PC-9 (cell line): ENCODE results near the gene PRKG2. TPM values are rescaled to one million over a fixed set of nuclear protein-coding genes. Genes with fewer than 3 reads are reported as not detected.

Experiments used
- BruUV-seq: library from RNA; stranded (reverse); fragments of 400-500 nt; replicated peaks from 2 replicates; lab custom pipeline; 2021; lab: Mats Ljungman, UMichigan
- CTCF ChIA-PET: fragments of 300-600 bp; sonication (Branson Sonifier 250); formaldehyde crosslinking; loops from one replicate; lab custom pipeline; 2022; ENCODE audit warnings: antibody characterized with exemption; lab: Charles Lee
- POLR2A ChIA-PET: fragments of 300-600 bp; sonication (Branson Sonifier 250); formaldehyde crosslinking; loops from one replicate; lab custom pipeline; 2022; ENCODE audit warnings: antibody characterized with exemption; ENCODE audit not compliant: unreplicated experiment; lab: Charles Lee
- DNase-seq, 2 experiments: peaks; one replicate each; pipeline versions ENCODE4 v3.0.0 to v3.0.0-alpha.2; 2015 to 2022; ENCODE audit warnings: mixed read lengths in 1 of 2
- H2AFZ ChIP-seq: fragments of 200-600 bp; sonication (generic); 2 replicates; pipeline ENCODE4 v1.8.1; 2017; ENCODE audit warnings: antibody characterized with exemption
- H3F3A ChIP-seq: fragments of 200-600 bp; sonication (generic); 2 replicates; pipeline ENCODE4 v1.8.1; 2017; ENCODE audit warnings: antibody characterized with exemption, mild to moderate bottlenecking, low read depth; ENCODE audit not compliant: insufficient read depth
- H3K27ac ChIP-seq: fragments of 200-600 bp; sonication (generic); 2 replicates; pipeline ENCODE4 v1.6.1; 2016; ENCODE audit warnings: mixed run types
- H3K27me3 ChIP-seq: fragments of 200-600 bp; sonication (generic); 2 replicates; pipeline ENCODE4 v1.6.1; 2016; ENCODE audit warnings: low read depth, mixed run types; ENCODE audit not compliant: insufficient read depth
- H3K36me3 ChIP-seq: fragments of 200-600 bp; sonication (generic); 2 replicates; pipeline ENCODE4 v1.6.1; 2016; ENCODE audit warnings: low read depth, mixed run types
- H3K4me1 ChIP-seq: fragments of 200-600 bp; sonication (generic); replicated peaks from 2 replicates; pipeline ENCODE4 v1.6.1; 2016; ENCODE audit warnings: mixed run types; ENCODE audit not compliant: insufficient read depth
- H3K4me2 ChIP-seq: fragments of 200-600 bp; sonication (generic); 2 replicates; pipeline ENCODE4 v1.6.1; 2017; ENCODE audit warnings: mixed run types
- H3K4me3 ChIP-seq: fragments of 200-600 bp; sonication (generic); 2 replicates; pipeline ENCODE4 v1.6.1; 2016; ENCODE audit warnings: mixed run types
- H3K79me2 ChIP-seq: fragments of 200-600 bp; sonication (generic); 2 replicates; pipeline ENCODE4 v1.6.1; 2017; ENCODE audit warnings: low read depth, mixed run types
- H3K9me2 ChIP-seq: fragments of 200-600 bp; sonication (generic); 2 replicates; pipeline ENCODE4 v1.8.1; 2017; ENCODE audit warnings: mild to moderate bottlenecking; ENCODE audit not compliant: insufficient read depth
- H3K9me3 ChIP-seq: fragments of 200-600 bp; sonication (generic); 2 replicates; pipeline ENCODE4 v1.8.1; 2016; ENCODE audit warnings: low read depth; ENCODE audit not compliant: insufficient read depth
- H4K20me1 ChIP-seq: fragments of 200-600 bp; sonication (generic); 2 replicates; pipeline ENCODE4 v1.8.1; 2017; ENCODE audit not compliant: insufficient read depth
- CTCF ChIP-seq: fragments of 200-600 bp; sonication (generic); conservative IDR thresholded peaks from 2 replicates; pipeline ENCODE4 v1.6.1; 2017; ENCODE audit warnings: mixed run types, antibody characterized with exemption, mild to moderate bottlenecking, moderate library complexity
- EZH2 ChIP-seq: fragments of 200-600 bp; sonication (generic); IDR thresholded peaks from 2 replicates; pipeline ENCODE4 v1.8.0; 2017; ENCODE audit warnings: antibody characterized with exemption, low read depth
- intact Hi-C: fragments of 100-400 bp; cut with micrococcal nuclease; formaldehyde crosslinking; loops from one replicate; pipeline ENCODE4 v1.10.0; 2022; ENCODE audit not compliant: unreplicated experiment
- total RNA-seq: library from RNA; stranded (reverse); gene quantifications from 2 replicates; pipeline ENCODE4 v1.2.3, GENCODE V29; 2021

The PRKG2 gene
- total RNA-seq, 1 experiment from 2014 or later: not detected

GRCh38 chr4:81173213-81173612, 41.8 kb downstream of the PRKG2 start:
- ChIA-PET POLR2A (no interaction called here), CTCF (no interaction called here)
- TF ChIP-seq CTCF: no peak
- TF ChIP-seq EZH2: no peak
- no peaks in the 10 kb centered on the region for H3K27me3 ChIP-seq
- no peaks in the 10 kb centered on the region for H3K36me3 ChIP-seq
- no TSS peak for BruUV-seq
- no peaks in the 10 kb centered on the region; the same call in 1 of the 2 replicates for H3K9me3 ChIP-seq
- no peaks in the 10 kb centered on the region for H3K79me2 ChIP-seq
- no peak overlapping the region for H3K4me3 ChIP-seq
- no peak overlapping the region for H2AFZ ChIP-seq
- H3K4me1 ChIP-seq: no peaks in the 10 kb centered on the region
- intact Hi-C loops: no loop called here
- H4K20me1 ChIP-seq: no peaks in the 10 kb centered on the region
- H3K27ac ChIP-seq: no peak overlapping the region
- no peaks in the 10 kb centered on the region for H3F3A ChIP-seq
- no peak for DNase-seq
- H3K9me2 ChIP-seq: no peaks in the 10 kb centered on the region
- no peak overlapping the region for H3K4me2 ChIP-seq

- Histone ChIP-seq H3K4me3 (no peak overlapping the region), H3K79me2 (no peaks in the 10 kb centered on the region), H3K9me3 (peaks cover 6% of the 10 kb centered on the region), H3K36me3 (no peaks in the 10 kb centered on the region), H3K4me1 (peaks cover 17% of the 10 kb centered on the region), H3K9me2 (no peaks in the 10 kb centered on the region), H4K20me1 (no peaks in the 10 kb centered on the region), H3K27me3 (no peaks in the 10 kb centered on the region), H2AFZ (no peak overlapping the region), H3F3A (peaks cover 5% of the 10 kb centered on the region; the same call in 1 of the 2 replicates), H3K4me2 (no peak overlapping the region), H3K27ac (no peak overlapping the region)
- BruUV-seq: no TSS peak
- intact Hi-C loops: no loop called here
- POLR2A ChIA-PET: no interaction called here
- CTCF ChIA-PET: no interaction called here
- no peak for TF ChIP-seq CTCF
- TF ChIP-seq EZH2: no peak
- no peak for DNase-seq
These were observed 48.4 kb downstream of the PRKG2 start for GRCh38 chr4:81166458-81167160.

- Histone ChIP-seq H3K9me2 (no peaks in the 10 kb centered on the region), H3K27me3 (no peaks in the 10 kb centered on the region), H3F3A (peaks cover 5% of the 10 kb centered on the region; the same call in 1 of the 2 replicates), H3K4me3 (no peak overlapping the region), H3K4me2 (no peak overlapping the region), H3K79me2 (no peaks in the 10 kb centered on the region), H3K9me3 (peaks cover 6% of the 10 kb centered on the region), H3K36me3 (no peaks in the 10 kb centered on the region), H3K4me1 (peaks cover 17% of the 10 kb centered on the region), H2AFZ (no peak overlapping the region), H3K27ac (no peak overlapping the region), H4K20me1 (no peaks in the 10 kb centered on the region)
- BruUV-seq: no TSS peak
- DNase-seq: no peak
- TF ChIP-seq EZH2 (no peak), CTCF (no peak)
- intact Hi-C loops: no loop called here
- ChIA-PET CTCF (no interaction called here), POLR2A (no interaction called here)
These were observed 49.1 kb downstream of the PRKG2 start for GRCh38 chr4:81165861-81166430.
